GM23248 (cell line): ENCODE measurements around the gene C10orf105. TPM values are rescaled to one million over a fixed set of nuclear protein-coding genes. Genes with fewer than 3 reads are reported as not detected.

Experiments
- DNase-seq: peaks from one replicate; pipeline ENCODE4 v3.0.0-alpha.2; 2015
- H2AFZ ChIP-seq: fragments of 200-600 bp; sonication (generic); 2 replicates; pipeline ENCODE4 v1.6.1; 2016; ENCODE audit warnings: antibody characterized with exemption
- H3F3A ChIP-seq: fragments of 200-600 bp; sonication (generic); 2 replicates; pipeline ENCODE4 v1.6.1; 2016; ENCODE audit warnings: mild to moderate bottlenecking, antibody characterized with exemption, mixed run types; ENCODE audit not compliant: insufficient read depth
- H3K27ac ChIP-seq: fragments of 200-600 bp; sonication (generic); 2 replicates; pipeline ENCODE4 v1.5.1; 2016; ENCODE audit warnings: mild to moderate bottlenecking
- H3K27me3 ChIP-seq: fragments of 200-600 bp; sonication (generic); replicated peaks from 2 replicates; pipeline ENCODE4 v1.6.1; 2016; ENCODE audit warnings: mild to moderate bottlenecking; ENCODE audit not compliant: insufficient read depth
- H3K36me3 ChIP-seq: fragments of 200-600 bp; sonication (generic); 2 replicates; pipeline ENCODE4 v1.6.1; 2016; ENCODE audit warnings: low read depth, mild to moderate bottlenecking
- H3K4me1 ChIP-seq: fragments of 200-600 bp; sonication (generic); 2 replicates; pipeline ENCODE4 v1.6.1; 2016; ENCODE audit warnings: mild to moderate bottlenecking; ENCODE audit not compliant: insufficient read depth
- H3K4me2 ChIP-seq: fragments of 200-600 bp; sonication (generic); one replicate; pipeline ENCODE4 v1.6.1; 2016; ENCODE audit warnings: mild to moderate bottlenecking; ENCODE audit not compliant: unreplicated experiment
- H3K4me3 ChIP-seq: fragments of 200-600 bp; sonication (generic); 2 replicates; pipeline ENCODE4 v1.5.1; 2016; ENCODE audit warnings: mild to moderate bottlenecking
- H3K79me2 ChIP-seq: fragments of 200-600 bp; sonication (generic); 2 replicates; pipeline ENCODE4 v1.6.1; 2016; ENCODE audit warnings: mild to moderate bottlenecking; ENCODE audit not compliant: insufficient read depth
- H3K9ac ChIP-seq: fragments of 200-600 bp; sonication (generic); 2 replicates; pipeline ENCODE4 v1.6.1; 2016; ENCODE audit warnings: mild to moderate bottlenecking
- H3K9me2 ChIP-seq: fragments of 200-600 bp; sonication (generic); 2 replicates; pipeline ENCODE4 v1.6.1; 2016; ENCODE audit warnings: mixed run types, mild to moderate bottlenecking, moderate library complexity; ENCODE audit not compliant: insufficient read depth
- H3K9me3 ChIP-seq: fragments of 200-600 bp; sonication (generic); one replicate; pipeline ENCODE4 v1.6.1; 2017; ENCODE audit warnings: low read depth
- H4K20me1 ChIP-seq: fragments of 200-600 bp; sonication (generic); 2 replicates; pipeline ENCODE4 v1.6.0; 2016; ENCODE audit not compliant: insufficient read depth
- EZH2 ChIP-seq: fragments of 200-600 bp; sonication (generic); IDR thresholded peaks from 2 replicates; pipeline ENCODE4 v1.6.1; 2018; ENCODE audit warnings: antibody characterized with exemption, mild to moderate bottlenecking; ENCODE audit not compliant: insufficient read depth, poor library complexity, severe bottlenecking
- EZH2phosphoT487 ChIP-seq: fragments of 200-600 bp; sonication (generic); IDR thresholded peaks from 2 replicates; pipeline ENCODE4 v1.6.1; 2018; ENCODE audit warnings: antibody characterized with exemption, moderate library complexity, mild to moderate bottlenecking, low read depth; ENCODE audit not compliant: insufficient read depth
- WGBS, 2 experiments: methylation state at CpG; one replicate each; pipeline ENCODE4 v1.1.6; 2015 to 2017; ENCODE audit warnings: low lambda C conversion rate in 2 of 2, low coverage in 1 of 2; ENCODE audit errors: missing lambda C conversion rate in 2 of 2; 5-methylcytosine and 5-hydroxymethylcytosine counted together
- in situ Hi-C: fragments of 300-500 bp; cut with MboI; formaldehyde crosslinking; loops from 2 replicates; pipeline ENCODE4 v1.15.0; 2020
- polyA plus RNA-seq: library from polyadenylated mRNA; unstranded; fragments of >200 nt; fragmentation: Nextera tagmentation; extraction: Ambion mirVana; gene quantifications from 2 replicates; pipeline ENCODE4 v1.2.1, GENCODE V29; 2016
- total RNA-seq: library from RNA; depleted of rRNA; stranded (reverse); fragments of >200 nt; shearing (Covaris generic); gene quantifications from 2 replicates; pipeline ENCODE4 v1.2.3, GENCODE V29; 2014

The C10orf105 gene
- total and polyA plus RNA-seq, 2 experiments from 2014 or later: not detected

GRCh38 chr10:71721313-71721712 lies 1.7 kb upstream of the C10orf105 start:
- no peak for DNase-seq
- Histone ChIP-seq H3K27me3 (no peaks in the 10 kb centered on the region), H3F3A (no peaks in the 10 kb centered on the region), H2AFZ (no peak overlapping the region), H3K9ac (no peak overlapping the region), H3K9me3 (no peaks in the 10 kb centered on the region), H3K4me1 (peaks cover 8% of the 10 kb centered on the region; the same call in 1 of the 2 replicates), H3K9me2 (no peaks in the 10 kb centered on the region), H3K4me2 (no peak overlapping the region), H3K79me2 (no peaks in the 10 kb centered on the region), H3K4me3 (no peak overlapping the region), H3K27ac (no peak overlapping the region), H4K20me1 (no peaks in the 10 kb centered on the region), H3K36me3 (no peaks in the 10 kb centered on the region)
- in situ Hi-C loops: no loop called here
- WGBS, 2 experiments: 68 to 71% methylated on average over 6 of the region's 6 CpGs
- no peak for TF ChIP-seq EZH2
- no peak for TF ChIP-seq EZH2phosphoT487

GRCh38 chr10:71720288-71720687 lies 710 bp upstream of the C10orf105 start:
- Histone ChIP-seq H3K9me2 (no peaks in the 10 kb centered on the region), H3K27ac (no peak overlapping the region), H2AFZ (no peak overlapping the region), H3K9me3 (no peaks in the 10 kb centered on the region), H3K27me3 (no peaks in the 10 kb centered on the region), H3K4me3 (no peak overlapping the region), H3K9ac (no peak overlapping the region), H3K4me2 (no peak overlapping the region), H3F3A (no peaks in the 10 kb centered on the region), H4K20me1 (no peaks in the 10 kb centered on the region), H3K36me3 (no peaks in the 10 kb centered on the region), H3K4me1 (no peaks in the 10 kb centered on the region), H3K79me2 (no peaks in the 10 kb centered on the region)
- 91 to 93% methylated on average over 2 to 4 of the region's 4 CpGs for WGBS, 2 experiments
- no peak for DNase-seq
- in situ Hi-C loops: no loop called here
- no peak for TF ChIP-seq EZH2
- TF ChIP-seq EZH2phosphoT487: no peak

- Histone ChIP-seq H3K79me2 (no peaks in the 10 kb centered on the region), H3K4me2 (no peak overlapping the region), H2AFZ (no peak overlapping the region), H3K4me1 (peaks cover 8% of the 10 kb centered on the region), H3K9me3 (no peaks in the 10 kb centered on the region), H3K4me3 (no peak overlapping the region), H3K36me3 (no peaks in the 10 kb centered on the region), H3K9ac (no peak overlapping the region), H3K27ac (no peak overlapping the region), H3F3A (peaks cover 6% of the 10 kb centered on the region; the same call in 1 of the 2 replicates), H3K9me2 (no peaks in the 10 kb centered on the region), H3K27me3 (no peaks in the 10 kb centered on the region), H4K20me1 (no peaks in the 10 kb centered on the region)
- TF ChIP-seq EZH2 (no peak), EZH2phosphoT487 (no peak)
- peak; percentile 60 for DNase-seq
- WGBS, 2 experiments: 40 to 44% methylated on average over 7 of the region's 7 CpGs
- in situ Hi-C loops: no loop called here
These were observed 536 bp downstream of the C10orf105 start for GRCh38 chr10:71719042-71719441.

- Histone ChIP-seq H4K20me1 (no peaks in the 10 kb centered on the region), H3K27me3 (no peaks in the 10 kb centered on the region), H3K9me3 (no peaks in the 10 kb centered on the region), H3F3A (peaks cover 12% of the 10 kb centered on the region; the same call in 1 of the 2 replicates), H3K9ac (no peak overlapping the region), H3K79me2 (no peaks in the 10 kb centered on the region), H2AFZ (no peak overlapping the region), H3K36me3 (no peaks in the 10 kb centered on the region), H3K4me3 (no peak overlapping the region), H3K4me2 (no peak overlapping the region), H3K4me1 (peaks cover 16% of the 10 kb centered on the region), H3K27ac (no peak overlapping the region), H3K9me2 (no peaks in the 10 kb centered on the region)
- DNase-seq: no peak
- 46 to 62% methylated on average over 8 to 10 of the region's 10 CpGs for WGBS, 2 experiments
- no peak for TF ChIP-seq EZH2
- TF ChIP-seq EZH2phosphoT487: no peak
- in situ Hi-C loops: no loop called here
These were observed 1.3 kb downstream of the C10orf105 start for GRCh38 chr10:71718165-71718698.

- Histone ChIP-seq H3K4me1 (peaks cover 22% of the 10 kb centered on the region), H3K4me3 (no peak overlapping the region), H4K20me1 (no peaks in the 10 kb centered on the region), H3K9me3 (no peaks in the 10 kb centered on the region), H3K27ac (no peak overlapping the region), H3K4me2 (no peak overlapping the region), H3K9me2 (no peaks in the 10 kb centered on the region), H3F3A (peaks cover 12% of the 10 kb centered on the region; the same call in 1 of the 2 replicates), H3K9ac (no peak overlapping the region), H2AFZ (no peak overlapping the region), H3K27me3 (no peaks in the 10 kb centered on the region), H3K79me2 (no peaks in the 10 kb centered on the region), H3K36me3 (no peaks in the 10 kb centered on the region)
- no peak for TF ChIP-seq EZH2
- no peak for TF ChIP-seq EZH2phosphoT487
- in situ Hi-C loops: no loop called here
- no peak for DNase-seq
- WGBS, 2 experiments: 56 to 60% methylated on average over 2 of the region's 2 CpGs
These were observed 2.0 kb downstream of the C10orf105 start for GRCh38 chr10:71717551-71717951.
